ENCODE results near the gene SWT1.

DNA sequence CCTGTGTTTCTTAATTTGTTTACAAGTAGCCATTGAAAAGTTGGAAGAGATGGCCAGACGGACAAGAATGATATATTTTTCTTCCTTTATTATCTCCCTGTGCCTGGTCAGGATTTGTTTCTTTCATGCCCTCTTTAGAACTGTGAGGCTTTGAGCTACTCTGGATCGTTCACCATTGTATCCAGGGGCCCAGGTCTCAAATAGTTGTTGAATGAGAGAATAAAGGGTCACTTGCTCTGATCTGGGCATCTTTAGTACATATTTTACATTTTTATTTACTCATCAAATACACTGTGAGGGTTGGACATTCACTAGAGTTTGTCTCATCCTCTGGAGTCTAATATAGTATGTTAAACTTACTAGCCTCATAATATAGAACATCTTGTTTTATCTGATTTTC is 111.4 kb downstream of the SWT1 start:
- TF ChIP-seq, protein P1, sequence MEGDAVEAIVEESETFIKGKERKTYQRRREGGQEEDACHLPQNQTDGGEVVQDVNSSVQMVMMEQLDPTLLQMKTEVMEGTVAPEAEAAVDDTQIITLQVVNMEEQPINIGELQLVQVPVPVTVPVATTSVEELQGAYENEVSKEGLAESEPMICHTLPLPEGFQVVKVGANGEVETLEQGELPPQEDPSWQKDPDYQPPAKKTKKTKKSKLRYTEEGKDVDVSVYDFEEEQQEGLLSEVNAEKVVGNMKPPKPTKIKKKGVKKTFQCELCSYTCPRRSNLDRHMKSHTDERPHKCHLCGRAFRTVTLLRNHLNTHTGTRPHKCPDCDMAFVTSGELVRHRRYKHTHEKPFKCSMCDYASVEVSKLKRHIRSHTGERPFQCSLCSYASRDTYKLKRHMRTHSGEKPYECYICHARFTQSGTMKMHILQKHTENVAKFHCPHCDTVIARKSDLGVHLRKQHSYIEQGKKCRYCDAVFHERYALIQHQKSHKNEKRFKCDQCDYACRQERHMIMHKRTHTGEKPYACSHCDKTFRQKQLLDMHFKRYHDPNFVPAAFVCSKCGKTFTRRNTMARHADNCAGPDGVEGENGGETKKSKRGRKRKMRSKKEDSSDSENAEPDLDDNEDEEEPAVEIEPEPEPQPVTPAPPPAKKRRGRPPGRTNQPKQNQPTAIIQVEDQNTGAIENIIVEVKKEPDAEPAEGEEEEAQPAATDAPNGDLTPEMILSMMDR (IDR thresholded peaks at IDR 0.05) = no peak
- TF ChIP-seq POLR2A (IDR thresholded peaks at IDR 0.05) = no peak
